Fibroblast of lung (primary cell): Measurements from ENCODE around the gene COL16A1. TPM values are rescaled to one million over a fixed set of nuclear protein-coding genes. Genes with fewer than 3 reads are reported as not detected.

ENCODE experiments used
- DNase-seq, 2 donors: peaks; one replicate each; pipeline versions ENCODE4 v3.0.0 to v3.0.0-alpha.2; 2010; ENCODE audit warnings: low read depth in 2 of 2
- H2AFZ ChIP-seq: 2 replicates; pipeline ENCODE4 v1.5.1; 2012; ENCODE audit warnings: low read length, control low read depth, inconsistent platforms
- H3K27ac ChIP-seq: 2 replicates; pipeline ENCODE4 v1.5.1; 2011; ENCODE audit warnings: low read length, control low read depth; ENCODE audit not compliant: insufficient read depth
- H3K27me3 ChIP-seq: 2 replicates; pipeline ENCODE4 v1.5.1; 2011; ENCODE audit warnings: mild to moderate bottlenecking, low read length; ENCODE audit not compliant: control insufficient read depth, insufficient read depth
- H3K36me3 ChIP-seq: 2 replicates; pipeline ENCODE4 v1.5.1; 2011; ENCODE audit warnings: low read length; ENCODE audit not compliant: control insufficient read depth, insufficient read depth
- H3K4me1 ChIP-seq: 2 replicates; pipeline ENCODE4 v1.5.1; 2011; ENCODE audit warnings: low read length; ENCODE audit not compliant: control insufficient read depth, insufficient read depth; ENCODE audit errors: extremely low read depth
- H3K4me2 ChIP-seq: 2 replicates; pipeline ENCODE4 v1.5.1; 2011; ENCODE audit warnings: low read length, control low read depth; ENCODE audit not compliant: insufficient read depth; ENCODE audit errors: extremely low read depth
- H3K4me3 ChIP-seq, 4 experiments: fragments of 200-600 bp in 1 of 4; sonication (generic) in 1 of 4; replicated peaks in 1 of 4; 2 replicates each; pipeline ENCODE4 v1.5.1; 2011 to 2016; ENCODE audit warnings: low read length in 4 of 4, low read depth in 3 of 4, mild to moderate bottlenecking in 3 of 4, control low read depth in 2 of 4, inconsistent platforms in 1 of 4, mixed read lengths in 1 of 4; ENCODE audit not compliant: insufficient read depth in 1 of 4; ENCODE audit errors: control extremely low read depth in 1 of 4
- H3K79me2 ChIP-seq: 2 replicates; pipeline ENCODE4 v1.5.1; 2012; ENCODE audit warnings: mild to moderate bottlenecking, low read length, inconsistent platforms; ENCODE audit not compliant: control insufficient read depth, insufficient read depth
- H3K9ac ChIP-seq: 2 replicates; pipeline ENCODE4 v1.5.1; 2011; ENCODE audit warnings: mild to moderate bottlenecking, low read length, control low read depth; ENCODE audit not compliant: insufficient read depth
- H3K9me3 ChIP-seq: 2 replicates; pipeline ENCODE4 v1.5.1; 2012; ENCODE audit warnings: low read depth, low read length; ENCODE audit not compliant: control insufficient read depth, insufficient read depth
- H4K20me1 ChIP-seq: 2 replicates; pipeline ENCODE4 v1.5.1; 2011; ENCODE audit warnings: low read length; ENCODE audit not compliant: control insufficient read depth, insufficient read depth; ENCODE audit errors: extremely low read depth
- CTCF ChIP-seq, 2 donors: IDR thresholded peaks in 1 of 2; conservative IDR thresholded peaks in 1 of 2; 1 replicate in 1 of 2; 2 replicates in 1 of 2; pipeline ENCODE4 v1.5.1; 2011 to 2012; ENCODE audit warnings: low read length in 2 of 2, control low read depth in 1 of 2, inconsistent platforms in 1 of 2, low read depth in 1 of 2, mild to moderate bottlenecking in 1 of 2
- EZH2 ChIP-seq: IDR thresholded peaks from 2 replicates; pipeline ENCODE4 v1.5.1; 2012; ENCODE audit warnings: low read length, control low read depth, mild to moderate bottlenecking; ENCODE audit errors: missing control alignments
- polyA plus RNA-seq, 2 donors: library from polyadenylated mRNA; depleted of rRNA in 1 of 2; stranded (reverse) in 1 of 2; unstranded in 1 of 2; fragments of >200 nt; gene quantifications; 2 replicates each; pipeline ENCODE4 v1.2.1, GENCODE V29; 2011 to 2012; ENCODE audit warnings: missing spikeins in 1 of 2
- total RNA-seq: library from RNA; depleted of rRNA; stranded (reverse); fragments of >200 nt; gene quantifications from 2 replicates; pipeline ENCODE4 v1.2.1, GENCODE V29; 2014

The COL16A1 gene
- total and polyA plus RNA-seq, 2 donors (not counting 1 experiment from before 2014, with no cell fraction given): 20.9 to 80.3 TPM

GRCh38 chr1:31687601-31688000 lies 16.2 kb downstream of the COL16A1 start:
- Histone ChIP-seq H3K9me3 (no peaks in the 10 kb centered on the region), H3K4me3 (no peak overlapping the region), H3K79me2 (no peaks in the 10 kb centered on the region), H3K4me1 (peaks cover 19% of the 10 kb centered on the region), H3K36me3 (peaks cover 32% of the 10 kb centered on the region), H3K9ac (no peak overlapping the region), H4K20me1 (no peaks in the 10 kb centered on the region), H2AFZ (no peak overlapping the region), H3K27me3 (no peaks in the 10 kb centered on the region), H3K27ac (no peak overlapping the region), H3K4me2 (no peak overlapping the region)
- no peak for TF ChIP-seq EZH2
- no peak for TF ChIP-seq CTCF (conservative IDR thresholded peaks at IDR 0.05 in 1 of 2, IDR thresholded peaks at IDR 0.05 in 1 of 2; ENCODE audit: low read depth in 1 of 2, low read length in 2 of 2)
- DNase-seq: no peak

GRCh38 chr1:31685795-31686194 lies 18.0 kb downstream of the COL16A1 start:
- Histone ChIP-seq H3K9me3 (no peaks in the 10 kb centered on the region), H3K79me2 (no peaks in the 10 kb centered on the region), H3K9ac (no peak overlapping the region)

GRCh38 chr1:31683997-31684396 lies 19.8 kb downstream of the COL16A1 start:
- Histone ChIP-seq H4K20me1 (no peaks in the 10 kb centered on the region), H3K27ac (no peak overlapping the region), H3K36me3 (peaks cover 37% of the 10 kb centered on the region), H3K4me3 (no peak overlapping the region), H3K4me1 (peaks cover 4% of the 10 kb centered on the region), H3K4me2 (no peak overlapping the region), H2AFZ (no peak overlapping the region), H3K27me3 (no peaks in the 10 kb centered on the region), H3K9me3 (no peaks in the 10 kb centered on the region), H3K79me2 (no peaks in the 10 kb centered on the region), H3K9ac (no peak overlapping the region)
- no peak for TF ChIP-seq EZH2
- TF ChIP-seq CTCF (conservative IDR thresholded peaks at IDR 0.05 in 1 of 2, IDR thresholded peaks at IDR 0.05 in 1 of 2; ENCODE audit: low read depth in 1 of 2, low read length in 2 of 2): peak; percentile 15 to 25
- DNase-seq: no peak

More at GRCh38 chr1:31685795-31686194, 18.0 kb downstream of the COL16A1 start:
- Histone ChIP-seq H3K27ac (no peak overlapping the region), H4K20me1 (no peaks in the 10 kb centered on the region), H3K4me1 (peaks cover 18% of the 10 kb centered on the region), H3K4me3 (no peak overlapping the region), H3K4me2 (no peak overlapping the region), H2AFZ (no peak overlapping the region), H3K36me3 (peaks cover 28% of the 10 kb centered on the region), H3K27me3 (no peaks in the 10 kb centered on the region)
- DNase-seq: no peak
- TF ChIP-seq CTCF (conservative IDR thresholded peaks at IDR 0.05 in 1 of 2, IDR thresholded peaks at IDR 0.05 in 1 of 2; ENCODE audit: low read depth in 1 of 2, low read length in 2 of 2) (no peak), EZH2 (no peak)
